Epithelial cell of esophagus (primary cell): ENCODE measurements around the gene TCAF1.

Experiments used
- DNase-seq: peaks from one replicate; pipeline ENCODE4 v3.0.0; 2010; ENCODE audit warnings: low read depth
- H3K4me3 ChIP-seq: 2 replicates; pipeline ENCODE4 v1.5.1; 2011; ENCODE audit warnings: mild to moderate bottlenecking, low read length, control low read depth
- TF ChIP-seq, protein P1 (sequence below): IDR thresholded peaks from 2 replicates; pipeline ENCODE4 v1.5.1; 2011; ENCODE audit warnings: low read depth, mild to moderate bottlenecking, low read length, control low read depth, inconsistent platforms; ENCODE audit not compliant: insufficient read depth; ENCODE audit errors: missing control alignments

The TCAF1 gene

GRCh38 chr7:143934526-143935325, 32.8 kb upstream of the TCAF1 start, which contains the start of gene OR2F2:
Gene OR2F2 (plus strand): TSS chr7:143935233. CDS start chr7:143935233, 0 bp downstream.
- TF ChIP-seq, protein P1, sequence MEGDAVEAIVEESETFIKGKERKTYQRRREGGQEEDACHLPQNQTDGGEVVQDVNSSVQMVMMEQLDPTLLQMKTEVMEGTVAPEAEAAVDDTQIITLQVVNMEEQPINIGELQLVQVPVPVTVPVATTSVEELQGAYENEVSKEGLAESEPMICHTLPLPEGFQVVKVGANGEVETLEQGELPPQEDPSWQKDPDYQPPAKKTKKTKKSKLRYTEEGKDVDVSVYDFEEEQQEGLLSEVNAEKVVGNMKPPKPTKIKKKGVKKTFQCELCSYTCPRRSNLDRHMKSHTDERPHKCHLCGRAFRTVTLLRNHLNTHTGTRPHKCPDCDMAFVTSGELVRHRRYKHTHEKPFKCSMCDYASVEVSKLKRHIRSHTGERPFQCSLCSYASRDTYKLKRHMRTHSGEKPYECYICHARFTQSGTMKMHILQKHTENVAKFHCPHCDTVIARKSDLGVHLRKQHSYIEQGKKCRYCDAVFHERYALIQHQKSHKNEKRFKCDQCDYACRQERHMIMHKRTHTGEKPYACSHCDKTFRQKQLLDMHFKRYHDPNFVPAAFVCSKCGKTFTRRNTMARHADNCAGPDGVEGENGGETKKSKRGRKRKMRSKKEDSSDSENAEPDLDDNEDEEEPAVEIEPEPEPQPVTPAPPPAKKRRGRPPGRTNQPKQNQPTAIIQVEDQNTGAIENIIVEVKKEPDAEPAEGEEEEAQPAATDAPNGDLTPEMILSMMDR = no peak
- DNase-seq = no peak
- no peak within 1 kb of the TSS for H3K4me3 ChIP-seq

DNA sequence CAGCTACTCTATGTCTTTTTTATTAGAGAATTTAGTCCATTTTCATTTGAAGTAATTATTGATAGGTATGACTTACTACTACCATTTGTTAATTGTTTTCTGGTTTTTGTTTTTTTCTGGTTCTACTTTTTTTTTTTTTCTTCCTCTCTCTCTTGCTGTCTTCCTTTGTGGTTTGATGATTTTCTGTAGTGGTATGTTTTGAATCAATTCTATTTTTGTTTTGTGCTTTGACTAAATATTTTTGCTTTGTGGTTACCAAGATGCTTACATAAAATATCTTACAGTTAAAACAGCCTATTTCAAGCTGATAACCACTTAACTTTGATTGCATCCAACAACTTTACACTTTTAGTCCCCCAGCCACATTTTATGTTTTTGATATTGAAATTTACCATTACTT, 29.8 kb upstream of the TCAF1 start:
- H3K4me3 ChIP-seq = no peak overlapping the region
- TF ChIP-seq, protein P1 = no peak
- no peak for DNase-seq

DNA sequence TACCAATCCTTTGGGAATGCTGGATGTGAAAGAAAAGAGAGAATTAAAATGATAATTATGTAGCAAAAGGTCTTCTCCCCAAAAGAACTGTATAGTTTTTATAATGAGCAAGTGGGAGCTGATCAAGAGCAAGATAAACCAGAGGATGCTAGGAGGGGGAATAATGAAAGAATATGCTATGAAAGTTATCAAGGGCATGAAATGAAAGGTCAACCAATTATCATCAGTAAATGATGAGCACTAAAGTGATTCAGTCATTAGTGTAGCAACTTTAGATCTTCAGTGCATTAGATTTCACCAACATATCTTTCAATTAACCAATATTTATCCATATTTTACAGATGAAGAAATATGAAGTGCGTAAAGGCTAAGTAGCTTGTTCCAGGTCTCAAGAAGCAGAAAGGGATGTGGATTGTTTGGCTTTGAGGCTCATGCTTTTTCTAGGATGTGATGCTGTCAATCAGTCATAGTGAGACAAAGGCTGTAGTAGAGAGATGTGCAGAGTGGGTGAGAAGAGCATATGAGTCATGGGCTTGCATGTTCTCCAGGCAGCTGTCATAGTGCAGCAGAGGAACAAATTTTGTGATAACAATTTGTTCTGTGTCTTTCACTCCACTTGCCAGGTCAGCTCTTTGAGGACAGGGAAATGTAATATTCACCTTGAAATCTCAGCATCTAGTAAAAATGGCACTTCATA, 27.4 kb upstream of the TCAF1 start:
- no peak overlapping the region for H3K4me3 ChIP-seq
- TF ChIP-seq, protein P1 = no peak
- DNase-seq = peak; percentile 36

- TF ChIP-seq, protein P1 = no peak
- H3K4me3 ChIP-seq = no peak overlapping the region
- DNase-seq = no peak
These were observed 22.9 kb upstream of the TCAF1 start for GRCh38 chr7:143924851-143925250.

- TF ChIP-seq, protein P1 = peak; percentile 21
- DNase-seq = no peak
- no peak overlapping the region for H3K4me3 ChIP-seq
These were observed 13.1 kb upstream of the TCAF1 start for GRCh38 chr7:143914938-143915652.

DNA sequence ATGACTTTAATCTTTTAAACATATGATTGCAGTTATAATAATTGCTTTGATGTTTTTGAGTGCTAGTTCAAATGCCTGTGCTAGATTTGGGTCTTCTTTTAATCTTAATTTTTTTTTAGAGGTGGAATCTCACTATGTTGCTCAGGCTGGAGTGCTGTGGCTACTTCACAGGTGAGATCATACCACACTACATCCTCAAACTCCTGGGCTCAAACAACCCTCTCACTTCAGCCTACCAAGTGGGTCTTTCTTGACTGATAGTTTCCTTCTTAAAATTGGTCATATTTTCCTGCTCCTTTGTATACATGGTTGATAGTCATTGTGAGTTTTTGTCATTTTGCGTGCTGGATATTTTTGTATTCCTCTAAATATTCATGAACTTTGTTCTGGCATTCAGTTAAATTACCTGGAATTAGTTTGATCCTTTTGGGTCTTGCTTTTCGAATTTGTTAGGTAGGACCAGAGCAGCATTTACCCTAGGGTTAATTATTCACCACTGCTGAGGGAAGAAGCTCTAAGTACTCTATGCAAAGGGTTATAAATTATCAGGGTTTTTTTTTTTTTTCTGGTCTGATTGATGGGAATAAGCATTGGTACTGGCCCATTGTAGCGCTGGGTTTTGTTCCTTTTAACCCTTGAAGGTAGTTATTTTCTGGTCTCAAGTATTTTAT, 12.1 kb upstream of the TCAF1 start:
- DNase-seq = no peak
- no peak overlapping the region for H3K4me3 ChIP-seq
- TF ChIP-seq, protein P1 = no peak
